Measurements from ENCODE around the gene CD6. TPM values are rescaled to one million over a fixed set of nuclear protein-coding genes. Genes with fewer than 3 reads are reported as not detected.
A peak's percentile ranks its signal among the peaks of the same experiment; 100 is the strongest.

CD6 gene
- total RNA-seq, 1 donor from 2014 or later = 327 TPM

- Mint-ChIP-seq H3K4me1 (ENCODE audit: low read depth) (peaks cover 7% of the 10 kb centered on the region), H3K9me3 (no peaks in the 10 kb centered on the region), H3K4me3 (ENCODE audit: low read depth) (no peak overlapping the region), H3K27ac (no peak overlapping the region), H3K27me3 (ENCODE audit: low read depth) (peaks cover 27% of the 10 kb centered on the region), H3K36me3 (ENCODE audit: low read depth) (no peaks in the 10 kb centered on the region)
- no peak for DNase-seq (ENCODE audit: low spot score)
- intact Hi-C loops (cut with micrococcal nuclease) = no loop called here
These were observed 20.4 kb upstream of the CD6 start for GRCh38 chr11:60950933-60951605.

DNA sequence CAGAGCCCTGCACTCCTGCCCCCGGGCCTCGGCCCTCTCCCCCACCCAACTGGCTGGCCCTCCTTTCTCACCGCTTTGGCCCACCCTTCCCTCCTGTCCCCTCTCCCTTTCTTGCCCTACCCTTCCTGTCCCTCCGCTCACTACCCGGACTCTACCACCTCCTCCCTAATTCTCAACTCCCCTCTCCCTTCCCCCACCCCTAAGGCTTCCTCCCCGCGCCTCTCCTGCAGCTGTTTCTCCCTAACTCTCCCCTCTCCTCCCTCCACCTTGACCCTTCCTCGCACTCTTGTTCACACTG is 19.9 kb upstream of the CD6 start:
- Mint-ChIP-seq H3K27ac (no peak overlapping the region), H3K27me3 (ENCODE audit: low read depth) (peaks cover 27% of the 10 kb centered on the region), H3K4me1 (ENCODE audit: low read depth) (peaks cover 7% of the 10 kb centered on the region), H3K36me3 (ENCODE audit: low read depth) (no peaks in the 10 kb centered on the region), H3K9me3 (no peaks in the 10 kb centered on the region), H3K4me3 (ENCODE audit: low read depth) (peak overlapping the region; percentile 61)
- no peak for DNase-seq (ENCODE audit: low spot score)
- intact Hi-C loops (cut with micrococcal nuclease) = no loop called here

DNA sequence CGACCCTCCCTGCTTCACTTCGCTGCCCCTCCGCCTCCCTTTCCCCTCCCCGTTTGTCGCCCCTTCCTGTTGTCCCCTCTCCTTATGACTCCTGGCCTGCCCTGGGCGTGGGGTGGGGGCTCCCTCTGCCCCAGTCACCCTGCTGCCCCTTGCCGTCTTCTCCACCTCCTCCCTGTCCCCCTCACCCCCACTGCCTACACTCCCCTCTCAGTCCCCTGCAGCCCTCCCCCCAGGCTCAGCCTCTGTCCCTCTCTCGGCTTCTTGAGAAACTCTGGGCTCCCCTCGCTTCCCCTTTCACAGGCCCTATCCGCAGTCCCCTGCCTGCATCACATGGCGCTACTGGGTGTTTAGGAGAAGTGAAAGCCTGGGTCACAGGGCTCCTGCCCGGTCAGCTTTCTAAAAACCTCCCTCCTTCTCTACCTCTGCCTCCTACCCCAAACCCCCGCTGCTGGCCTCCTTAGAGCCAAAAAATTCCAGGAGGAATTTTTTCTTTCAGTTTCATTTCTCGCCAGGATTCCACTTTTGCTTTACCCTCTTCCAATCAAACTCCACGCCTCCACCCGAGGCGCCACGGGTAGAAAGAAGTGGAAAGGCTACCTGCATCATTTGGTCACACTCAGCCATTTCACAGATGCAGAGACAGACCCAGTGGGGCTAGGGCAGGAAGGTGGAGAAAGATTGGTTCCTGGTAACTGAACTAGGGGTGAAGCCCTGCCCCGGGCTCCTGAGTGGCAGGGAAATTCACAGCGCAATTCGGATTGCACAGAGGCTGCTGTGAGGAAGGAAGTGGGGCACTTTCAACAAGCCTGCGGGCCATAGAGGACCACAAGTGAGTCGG is 19.4 kb upstream of the CD6 start, which contains the start of gene SLC15A3:
SLC15A3 (minus strand) TSS at position 273 of the 838 bp plus-strand sequence. CDS start 625 bp downstream, outside the sequence.
- Mint-ChIP-seq H3K9me3 (no peaks in the 10 kb centered on the region), H3K27ac (peak within 1 kb of the TSS; percentile 28), H3K36me3 (ENCODE audit: low read depth) (no peaks in the 10 kb centered on the region), H3K27me3 (ENCODE audit: low read depth) (peaks cover 31% of the 10 kb centered on the region), H3K4me1 (ENCODE audit: low read depth) (peaks cover 7% of the 10 kb centered on the region), H3K4me3 (ENCODE audit: low read depth) (peak within 1 kb of the TSS; percentile 61)
- DNase-seq (ENCODE audit: low spot score) = no peak
- intact Hi-C loops (cut with micrococcal nuclease) = no loop called here

GRCh38 chr11:60952742-60953170 is 18.7 kb upstream of the CD6 start:
- Mint-ChIP-seq H3K27me3 (ENCODE audit: low read depth) (peaks cover 33% of the 10 kb centered on the region), H3K9me3 (no peaks in the 10 kb centered on the region), H3K36me3 (ENCODE audit: low read depth) (no peaks in the 10 kb centered on the region), H3K27ac (no peak overlapping the region), H3K4me1 (ENCODE audit: low read depth) (peaks cover 7% of the 10 kb centered on the region), H3K4me3 (ENCODE audit: low read depth) (no peak overlapping the region)
- intact Hi-C loops (cut with micrococcal nuclease) = no loop called here
- DNase-seq (ENCODE audit: low spot score) = no peak

DNA sequence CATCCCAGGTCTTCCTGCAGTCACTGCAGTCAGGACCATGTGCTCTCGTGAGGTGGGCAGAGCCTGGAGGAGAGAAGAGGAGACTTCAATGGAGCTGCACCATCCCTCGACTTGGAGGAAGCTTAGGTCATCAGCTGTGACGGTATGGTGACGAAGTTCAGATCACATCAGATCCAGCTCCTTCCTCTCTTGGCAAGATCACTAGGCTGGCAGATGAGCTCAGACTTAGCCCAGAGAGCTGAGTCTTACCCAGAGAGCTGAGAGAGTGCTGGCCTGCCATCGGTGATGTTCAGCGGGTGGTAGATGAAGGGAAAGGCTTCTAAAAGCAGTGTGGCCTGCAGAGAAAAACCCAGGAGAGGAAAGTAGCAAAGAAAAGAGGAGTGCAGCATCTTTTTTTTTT is 17.7 kb upstream of the CD6 start:
- H3K4me1 Mint-ChIP-seq (ENCODE audit: low read depth) = peaks cover 7% of the 10 kb centered on the region
- no peak overlapping the region for H3K27ac Mint-ChIP-seq
- no peak overlapping the region for H3K4me3 Mint-ChIP-seq (ENCODE audit: low read depth)
- H3K27me3 Mint-ChIP-seq (ENCODE audit: low read depth) = peaks cover 35% of the 10 kb centered on the region
- DNase-seq (ENCODE audit: low spot score) = no peak
- intact Hi-C loops (cut with micrococcal nuclease) = no loop called here
- no peaks in the 10 kb centered on the region for H3K9me3 Mint-ChIP-seq
- H3K36me3 Mint-ChIP-seq (ENCODE audit: low read depth) = no peaks in the 10 kb centered on the region

DNA sequence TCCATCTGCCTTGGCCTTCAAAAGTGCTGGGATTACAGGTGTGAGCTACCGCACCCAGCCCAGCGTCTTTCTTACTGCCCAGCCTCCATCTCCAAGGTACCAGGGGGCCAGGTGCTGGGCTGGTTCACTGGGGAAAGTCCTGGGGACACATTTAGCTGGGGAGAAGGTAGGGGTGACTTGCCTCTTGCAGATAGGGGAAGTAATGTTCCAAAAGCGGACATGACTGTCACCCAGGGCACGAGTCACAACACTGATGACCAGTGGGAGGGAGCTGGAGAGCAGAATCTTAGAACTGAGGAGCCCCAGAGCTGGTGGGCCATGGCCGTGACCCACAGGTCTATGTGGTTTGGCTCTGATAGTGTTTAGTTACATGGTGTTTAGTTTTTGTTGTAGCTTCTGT is 17.1 kb upstream of the CD6 start:
- Mint-ChIP-seq H3K36me3 (ENCODE audit: low read depth) (no peaks in the 10 kb centered on the region), H3K9me3 (no peaks in the 10 kb centered on the region), H3K4me3 (ENCODE audit: low read depth) (no peak overlapping the region), H3K4me1 (ENCODE audit: low read depth) (peaks cover 7% of the 10 kb centered on the region), H3K27ac (no peak overlapping the region), H3K27me3 (ENCODE audit: low read depth) (peaks cover 36% of the 10 kb centered on the region)
- intact Hi-C loops (cut with micrococcal nuclease) = no loop called here
- no peak for DNase-seq (ENCODE audit: low spot score)

DNA sequence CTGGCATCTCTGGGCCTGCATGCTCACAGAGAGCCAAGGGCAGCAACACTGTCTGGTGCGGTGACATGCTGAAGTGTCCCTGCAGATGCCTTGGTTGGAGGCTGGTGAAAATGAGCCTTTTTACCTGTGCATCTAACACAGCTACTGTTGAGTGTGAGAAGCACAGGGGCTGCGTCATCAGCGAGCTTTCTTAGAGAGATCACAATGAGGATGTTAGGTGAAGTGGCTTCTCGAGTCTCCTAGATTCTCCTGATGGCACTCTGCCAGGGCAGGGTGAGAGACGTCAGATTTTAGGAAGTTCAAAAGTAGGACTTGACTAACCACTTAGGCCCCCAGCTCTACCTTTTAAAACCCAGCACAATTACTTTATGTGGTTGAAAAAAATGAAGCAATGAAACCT is 15.9 kb upstream of the CD6 start:
- DNase-seq (ENCODE audit: low spot score) = no peak
- Mint-ChIP-seq H3K9me3 (no peaks in the 10 kb centered on the region), H3K4me3 (ENCODE audit: low read depth) (no peak overlapping the region), H3K27me3 (ENCODE audit: low read depth) (peaks cover 39% of the 10 kb centered on the region), H3K4me1 (ENCODE audit: low read depth) (peaks cover 7% of the 10 kb centered on the region), H3K27ac (no peak overlapping the region), H3K36me3 (ENCODE audit: low read depth) (no peaks in the 10 kb centered on the region)
- intact Hi-C loops (cut with micrococcal nuclease) = no loop called here

GRCh38 chr11:60957188-60957587 is 14.3 kb upstream of the CD6 start:
- Mint-ChIP-seq H3K4me3 (ENCODE audit: low read depth) (no peak overlapping the region), H3K4me1 (ENCODE audit: low read depth) (peaks cover 2% of the 10 kb centered on the region), H3K27me3 (ENCODE audit: low read depth) (peaks cover 38% of the 10 kb centered on the region), H3K9me3 (no peaks in the 10 kb centered on the region), H3K36me3 (ENCODE audit: low read depth) (no peaks in the 10 kb centered on the region), H3K27ac (no peak overlapping the region)
- intact Hi-C loops (cut with micrococcal nuclease) = no loop called here
- DNase-seq (ENCODE audit: low spot score) = no peak

DNA sequence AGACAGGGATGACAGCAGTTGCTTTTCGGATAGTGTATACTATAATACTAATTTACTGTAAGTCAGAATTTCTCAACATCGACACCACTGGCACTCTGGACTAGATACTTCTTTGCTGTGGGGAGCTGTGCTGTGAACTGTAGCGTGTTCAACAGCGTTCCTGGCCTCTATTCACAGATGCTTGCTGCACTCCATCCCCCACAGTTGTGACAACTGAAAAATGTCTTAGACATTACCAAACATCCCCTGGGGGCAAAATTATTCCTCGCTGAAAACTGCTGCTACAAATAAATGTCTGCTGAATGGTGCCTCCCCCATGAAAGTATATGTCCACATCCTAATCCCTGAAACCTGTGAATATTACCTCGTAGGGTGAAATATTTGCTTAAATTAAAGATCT is 12.0 kb upstream of the CD6 start:
- DNase-seq (ENCODE audit: low spot score) = no peak
- Mint-ChIP-seq H3K36me3 (ENCODE audit: low read depth) (no peaks in the 10 kb centered on the region), H3K27ac (no peak overlapping the region), H3K4me1 (ENCODE audit: low read depth) (no peaks in the 10 kb centered on the region), H3K9me3 (no peaks in the 10 kb centered on the region), H3K27me3 (ENCODE audit: low read depth) (peaks cover 34% of the 10 kb centered on the region), H3K4me3 (ENCODE audit: low read depth) (no peak overlapping the region)
- intact Hi-C loops (cut with micrococcal nuclease) = no loop called here

DNA sequence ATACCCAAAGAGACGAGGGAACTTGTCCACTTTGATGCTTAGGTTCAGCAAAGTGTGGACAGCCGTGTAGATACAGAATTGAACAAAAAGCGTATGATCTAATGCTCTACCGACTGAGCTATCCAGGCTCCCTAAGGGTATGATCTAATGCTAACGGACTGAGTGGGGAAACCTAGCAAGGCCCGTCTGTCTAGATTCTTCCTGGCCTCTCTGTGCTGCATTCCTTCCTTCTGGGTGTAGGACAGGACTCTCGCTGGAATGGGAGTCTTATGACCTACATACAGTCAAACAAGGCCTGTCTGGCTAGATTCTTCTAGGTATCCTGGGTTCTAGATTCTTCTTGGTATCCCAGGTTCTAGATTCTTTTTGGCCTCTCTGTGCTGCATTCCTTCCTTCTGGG is 11.1 kb upstream of the CD6 start:
- H3K4me3 Mint-ChIP-seq (ENCODE audit: low read depth) = no peak overlapping the region
- H3K27me3 Mint-ChIP-seq (ENCODE audit: low read depth) = peaks cover 35% of the 10 kb centered on the region
- H3K27ac Mint-ChIP-seq = no peak overlapping the region
- H3K36me3 Mint-ChIP-seq (ENCODE audit: low read depth) = no peaks in the 10 kb centered on the region
- no peaks in the 10 kb centered on the region for H3K9me3 Mint-ChIP-seq
- intact Hi-C loops (cut with micrococcal nuclease) = no loop called here
- H3K4me1 Mint-ChIP-seq (ENCODE audit: low read depth) = no peaks in the 10 kb centered on the region
- DNase-seq (ENCODE audit: low spot score) = no peak

- intact Hi-C loops (cut with micrococcal nuclease) = no loop called here
- H3K27ac Mint-ChIP-seq = no peak overlapping the region
- H3K27me3 Mint-ChIP-seq (ENCODE audit: low read depth) = peaks cover 21% of the 10 kb centered on the region
- peaks cover 5% of the 10 kb centered on the region for H3K4me1 Mint-ChIP-seq (ENCODE audit: low read depth)
- H3K9me3 Mint-ChIP-seq = peaks cover 6% of the 10 kb centered on the region
- no peak for DNase-seq (ENCODE audit: low spot score)
- no peak overlapping the region for H3K4me3 Mint-ChIP-seq (ENCODE audit: low read depth)
- H3K36me3 Mint-ChIP-seq (ENCODE audit: low read depth) = no peaks in the 10 kb centered on the region
These were observed 6.7 kb upstream of the CD6 start for GRCh38 chr11:60964801-60965200.

DNA sequence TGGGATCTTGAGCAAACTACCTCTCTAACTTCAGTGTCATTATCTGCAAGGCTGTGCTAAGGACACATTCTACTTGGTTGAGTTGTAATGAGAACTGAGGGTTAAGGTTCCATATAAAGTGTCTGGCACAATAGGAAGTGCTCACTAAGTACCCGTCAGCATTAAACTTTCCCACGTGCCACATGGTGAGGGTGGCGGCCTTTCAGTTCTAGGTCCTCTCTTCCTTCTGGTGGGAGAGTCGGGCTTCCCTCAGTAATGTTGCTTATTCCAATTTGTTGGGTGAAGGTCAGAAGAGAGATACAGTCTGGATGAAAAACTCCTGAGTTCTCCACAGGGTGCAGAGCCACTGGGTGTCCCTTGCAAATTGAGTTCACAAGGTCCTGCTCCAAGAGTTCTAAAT is 4.6 kb upstream of the CD6 start:
- Mint-ChIP-seq H3K4me3 (ENCODE audit: low read depth) (no peak overlapping the region), H3K4me1 (ENCODE audit: low read depth) (peaks cover 20% of the 10 kb centered on the region), H3K27me3 (ENCODE audit: low read depth) (peaks cover 11% of the 10 kb centered on the region), H3K36me3 (ENCODE audit: low read depth) (no peaks in the 10 kb centered on the region), H3K9me3 (peaks cover 6% of the 10 kb centered on the region), H3K27ac (no peak overlapping the region)
- intact Hi-C loops (cut with micrococcal nuclease) = no loop called here
- no peak for DNase-seq (ENCODE audit: low spot score)

DNA sequence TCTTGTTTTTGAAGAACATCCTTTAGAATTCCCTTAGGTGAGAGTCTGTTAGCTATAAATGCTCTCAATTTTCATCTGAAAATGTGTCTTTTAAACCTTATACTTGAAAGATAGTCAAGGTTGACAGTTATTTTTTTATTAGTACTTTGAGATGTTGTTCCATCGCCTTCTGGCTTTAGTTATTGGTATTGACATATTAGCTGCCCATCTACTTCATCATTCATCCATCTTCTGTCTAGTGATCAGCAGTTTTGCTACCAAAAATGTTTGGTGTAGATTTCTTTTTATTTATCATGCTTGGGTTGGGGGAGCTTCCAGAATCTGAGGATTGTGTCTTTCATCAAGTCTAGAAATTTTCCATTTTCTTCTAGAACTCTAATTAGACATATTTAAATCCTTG is 3.3 kb upstream of the CD6 start:
- Mint-ChIP-seq H3K4me3 (ENCODE audit: low read depth) (no peak overlapping the region), H3K9me3 (peaks cover 6% of the 10 kb centered on the region), H3K27me3 (ENCODE audit: low read depth) (peaks cover 7% of the 10 kb centered on the region), H3K36me3 (ENCODE audit: low read depth) (peaks cover 13% of the 10 kb centered on the region), H3K27ac (no peak overlapping the region), H3K4me1 (ENCODE audit: low read depth) (peaks cover 20% of the 10 kb centered on the region)
- intact Hi-C loops (cut with micrococcal nuclease) = no loop called here
- no peak for DNase-seq (ENCODE audit: low spot score)
